Heart left ventricle (tissue), 13 donors: Measurements from ENCODE around the gene THSD4.

ENCODE experiments used
- CTCF ChIP-seq, 12 donors: fragments of 200-600 bp; sonication (generic) in 4 of 12; IDR thresholded peaks; one replicate each; pipeline versions ENCODE4 v1.5.0 to v1.8.0; 2018 to 2022; ENCODE audit warnings: antibody characterized with exemption in 12 of 12, mild to moderate bottlenecking in 5 of 12
- POLR2A ChIP-seq, 2 donors: fragments of 450-650 bp; IDR thresholded peaks; one replicate each; pipeline ENCODE4 v1.6.1; 2017; ENCODE audit warnings: antibody characterized with exemption in 2 of 2, mild to moderate bottlenecking in 2 of 2, moderate library complexity in 2 of 2
- donor health status: ischemic (EF 13 %, LVEDD 7.1; RV severe dilation, severe dysfunction).
- donor health status: DM: no; HTN: yes; CAD: no.
- donor health status: DM: no; HTN: no; CAD: no.
- donor health status: ischemic (EF 25% LVEDD 6.9; RV normal size, moderate dysfunction).
- donor health status: ischemic (EF 25% LVEDD 5.7; RV mildly dilated, moderate dysfunction).
- donor health status: ischemic (EF 35%, LVEDD 5.7; RV mildly dilated, moderate dysfunction).
- donor health status: nonischemic (EF 11% LVEDD 7.7; RV severe dilation, severe dysfunction).
- donor health status: DM: yes; HTN: yes; CAD: no.
- donor health status: PGD.
- donor health status: ischemic (EF 29% LVEDD 5.4; RV normal size, mild dysfunction).
- donor health status: nonischemic (EF 23%, LVEDD 6.1; RV moderate dilation, normal function).

DNA sequence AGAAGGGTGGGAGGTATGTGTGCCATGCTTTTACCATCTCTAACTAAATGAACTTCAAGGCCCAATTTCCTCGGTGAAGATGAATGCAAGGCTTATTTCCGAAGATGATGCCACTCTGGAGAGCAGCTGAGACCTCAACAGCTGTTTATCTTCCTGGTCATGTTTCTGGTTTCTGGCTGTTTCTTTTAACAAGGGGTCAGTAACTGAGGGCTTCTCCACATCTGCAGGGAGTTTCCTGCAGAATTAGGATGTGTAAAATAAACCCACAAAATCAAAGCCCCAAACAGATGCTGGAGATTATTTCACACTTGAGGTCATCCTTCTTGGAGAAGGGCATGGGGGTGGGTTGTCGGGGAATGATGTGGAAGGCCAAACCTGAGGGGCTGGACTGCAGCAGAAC lies 220.3 kb downstream of the THSD4 start:
- TF ChIP-seq CTCF (IDR thresholded peaks at IDR 0.05) (no peak), POLR2A (IDR thresholded peaks at IDR 0.05) (no peak)
